Skeletal muscle satellite cell (primary cell): Measurements from ENCODE around the gene SESN3.

Experiments used
- H3K27me3 ChIP-seq: 2 replicates; pipeline ENCODE4 v1.7.0; 2013; ENCODE audit warnings: low read length; ENCODE audit not compliant: control insufficient read depth, insufficient read depth
- H3K36me3 ChIP-seq: 2 replicates; pipeline ENCODE4 v1.7.0; 2013; ENCODE audit warnings: mild to moderate bottlenecking, control low read depth, low read length; ENCODE audit not compliant: insufficient read depth
- H3K4me1 ChIP-seq: 2 replicates; pipeline ENCODE4 v1.7.0; 2013; ENCODE audit warnings: low read length; ENCODE audit not compliant: control insufficient read depth, insufficient read depth
- H3K4me2 ChIP-seq: 2 replicates; pipeline ENCODE4 v1.7.0; 2013; ENCODE audit warnings: mild to moderate bottlenecking, low read length
- H3K4me3 ChIP-seq: 2 replicates; pipeline ENCODE4 v1.7.0; 2013; ENCODE audit warnings: low read length
- H3K9ac ChIP-seq: 2 replicates; pipeline ENCODE4 v1.7.0; 2013; ENCODE audit warnings: mild to moderate bottlenecking, low read depth, low read length, moderate library complexity
- H3K9me3 ChIP-seq: replicated peaks from 2 replicates; pipeline ENCODE4 v1.7.0; 2013; ENCODE audit warnings: mild to moderate bottlenecking, control low read depth, low read length

Gene SESN3

GRCh38 chr11:95195831-95196230, 35.2 kb downstream of the SESN3 start:
- Histone ChIP-seq H3K36me3 (no peaks in the 10 kb centered on the region), H3K4me3 (no peak overlapping the region), H3K4me1 (no peaks in the 10 kb centered on the region), H3K27me3 (no peaks in the 10 kb centered on the region), H3K9ac (no peak overlapping the region), H3K9me3 (no peaks in the 10 kb centered on the region), H3K4me2 (no peak overlapping the region)

GRCh38 chr11:95193541-95193940, 37.5 kb downstream of the SESN3 start:
- Histone ChIP-seq H3K4me3 (no peak overlapping the region), H3K4me2 (no peak overlapping the region), H3K9ac (no peak overlapping the region), H3K9me3 (no peaks in the 10 kb centered on the region), H3K27me3 (no peaks in the 10 kb centered on the region), H3K4me1 (no peaks in the 10 kb centered on the region), H3K36me3 (no peaks in the 10 kb centered on the region)

GRCh38 chr11:95192717-95193116, 38.3 kb downstream of the SESN3 start:
- Histone ChIP-seq H3K9ac (no peak overlapping the region), H3K36me3 (no peaks in the 10 kb centered on the region), H3K4me3 (no peak overlapping the region), H3K4me2 (no peak overlapping the region), H3K9me3 (no peaks in the 10 kb centered on the region), H3K4me1 (no peaks in the 10 kb centered on the region), H3K27me3 (no peaks in the 10 kb centered on the region)

- Histone ChIP-seq H3K9me3 (no peaks in the 10 kb centered on the region), H3K4me1 (no peaks in the 10 kb centered on the region), H3K27me3 (no peaks in the 10 kb centered on the region), H3K4me3 (no peak overlapping the region), H3K36me3 (no peaks in the 10 kb centered on the region), H3K4me2 (no peak overlapping the region), H3K9ac (no peak overlapping the region)
Measured at GRCh38 chr11:95187723-95188122, 43.3 kb downstream of the SESN3 start.

GRCh38 chr11:95182397-95182796, 48.6 kb downstream of the SESN3 start:
- Histone ChIP-seq H3K4me3 (no peak overlapping the region), H3K36me3 (no peaks in the 10 kb centered on the region), H3K9me3 (no peaks in the 10 kb centered on the region), H3K4me2 (no peak overlapping the region), H3K4me1 (no peaks in the 10 kb centered on the region), H3K27me3 (no peaks in the 10 kb centered on the region), H3K9ac (no peak overlapping the region)

- H3K9me3 ChIP-seq = no peaks in the 10 kb centered on the region
- no peaks in the 10 kb centered on the region for H3K4me1 ChIP-seq
- no peak overlapping the region for H3K9ac ChIP-seq
- no peak overlapping the region for H3K4me3 ChIP-seq
- H3K36me3 ChIP-seq = no peaks in the 10 kb centered on the region
- no peak overlapping the region for H3K4me2 ChIP-seq
- H3K27me3 ChIP-seq = no peaks in the 10 kb centered on the region
Measured at GRCh38 chr11:95175818-95176380, 55.1 kb downstream of the SESN3 start.

- Histone ChIP-seq H3K36me3 (no peaks in the 10 kb centered on the region), H3K9ac (no peak overlapping the region), H3K4me3 (no peak overlapping the region), H3K27me3 (no peaks in the 10 kb centered on the region), H3K9me3 (no peaks in the 10 kb centered on the region), H3K4me2 (no peak overlapping the region), H3K4me1 (no peaks in the 10 kb centered on the region)
Measured at GRCh38 chr11:95170294-95170693, 60.7 kb downstream of the SESN3 start.

- H3K9ac ChIP-seq = no peak overlapping the region
- no peak overlapping the region for H3K4me3 ChIP-seq
- H3K27me3 ChIP-seq = no peaks in the 10 kb centered on the region
- H3K36me3 ChIP-seq = no peaks in the 10 kb centered on the region
- H3K9me3 ChIP-seq = no peaks in the 10 kb centered on the region
- H3K4me2 ChIP-seq = no peak overlapping the region
- no peaks in the 10 kb centered on the region for H3K4me1 ChIP-seq
Measured at GRCh38 chr11:95166781-95167180, 64.2 kb downstream of the SESN3 start.

GRCh38 chr11:95165638-95166037, 65.4 kb downstream of the SESN3 start:
- H3K4me1 ChIP-seq = no peaks in the 10 kb centered on the region
- H3K27me3 ChIP-seq = no peaks in the 10 kb centered on the region
- no peaks in the 10 kb centered on the region for H3K9me3 ChIP-seq
- H3K4me3 ChIP-seq = no peak overlapping the region
- no peak overlapping the region for H3K9ac ChIP-seq
- H3K36me3 ChIP-seq = no peaks in the 10 kb centered on the region
- H3K4me2 ChIP-seq = no peak overlapping the region

- H3K4me3 ChIP-seq = no peak overlapping the region
- no peaks in the 10 kb centered on the region for H3K9me3 ChIP-seq
- no peak overlapping the region for H3K4me2 ChIP-seq
- no peaks in the 10 kb centered on the region for H3K4me1 ChIP-seq
- no peak overlapping the region for H3K9ac ChIP-seq
- no peaks in the 10 kb centered on the region for H3K27me3 ChIP-seq
- no peaks in the 10 kb centered on the region for H3K36me3 ChIP-seq
Measured at GRCh38 chr11:95163106-95163505, 67.9 kb downstream of the SESN3 start.

GRCh38 chr11:95161248-95161647, 69.8 kb downstream of the SESN3 start:
- Histone ChIP-seq H3K9me3 (no peaks in the 10 kb centered on the region), H3K27me3 (no peaks in the 10 kb centered on the region), H3K4me1 (no peaks in the 10 kb centered on the region), H3K4me3 (no peak overlapping the region), H3K36me3 (no peaks in the 10 kb centered on the region), H3K9ac (no peak overlapping the region), H3K4me2 (no peak overlapping the region)

GRCh38 chr11:95157824-95158223, 73.2 kb downstream of the SESN3 start:
- Histone ChIP-seq H3K27me3 (no peaks in the 10 kb centered on the region), H3K4me1 (no peaks in the 10 kb centered on the region), H3K9ac (no peak overlapping the region), H3K4me3 (no peak overlapping the region), H3K36me3 (no peaks in the 10 kb centered on the region), H3K9me3 (no peaks in the 10 kb centered on the region), H3K4me2 (no peak overlapping the region)
